Mucosa of descending colon (tissue), 3 donors: ENCODE measurements around the gene IL22RA2. TPM values are rescaled to one million over a fixed set of nuclear protein-coding genes. Genes with fewer than 3 reads are reported as not detected.

Source experiments
- ATAC-seq: fragments of 200-7000 bp; cut with Tn5 transposase; one replicate; pipeline ENCODE4 v1.9.1; 2020; ENCODE audit warnings: mild to moderate bottlenecking, moderate library complexity
- DNase-seq, 3 donors: peaks; one replicate each; pipeline ENCODE4 v3.0.0-alpha.2; 2020
- H3K36me3 ChIP-seq: fragments of 200-600 bp; one replicate; pipeline ENCODE4 v1.8.0; 2021; ENCODE audit warnings: low read depth, mild to moderate bottlenecking
- H3K4me1 ChIP-seq: fragments of 200-600 bp; one replicate; pipeline ENCODE4 v1.8.0; 2021; ENCODE audit warnings: low read depth, mild to moderate bottlenecking
- H3K4me3 ChIP-seq: fragments of 200-600 bp; one replicate; pipeline ENCODE4 v1.8.0; 2021; ENCODE audit warnings: mild to moderate bottlenecking
- H3K9me3 ChIP-seq: fragments of 200-600 bp; one replicate; pipeline ENCODE4 v1.8.0; 2021; ENCODE audit warnings: mild to moderate bottlenecking
- CTCF ChIP-seq: fragments of 200-600 bp; IDR thresholded peaks from one replicate; pipeline ENCODE4 v1.8.0; 2022; ENCODE audit warnings: antibody characterized with exemption, mild to moderate bottlenecking
- intact Hi-C, 2 donors: fragments of 100-400 bp; cut with DNase I in 1 of 2; cut with micrococcal nuclease in 1 of 2; formaldehyde crosslinking; loops; one replicate each; pipeline versions ENCODE4 v1.11.0 to v1.11.1; 2022; cut with DNase I, micrococcal nuclease
- long read RNA-seq, 2 donors: library from polyadenylated mRNA; unstranded; transcript quantifications; one replicate each; pipeline ENCODE4 v2.0.0, GENCODE V29; 2019 to 2021
- total RNA-seq, 3 donors: library from RNA; stranded (reverse); fragmentation: NEBNext Ultra II Directional in 2 of 3; extraction: Animal tissue kit (Norgen Biotek cat#: 25700) in 2 of 3; gene quantifications; one replicate each; pipeline versions ENCODE4 v1.2.1 to v1.2.4, GENCODE V29; 2021 to 2023
- donor health status: DM: no; HTN: no; CAD: no; lungs with moderate emphysema.
- donor health status: DM: no; HTN: no; CAD: no.
- donor health status: DM: no; HTN: yes; CAD: no.

The IL22RA2 gene, protein sequence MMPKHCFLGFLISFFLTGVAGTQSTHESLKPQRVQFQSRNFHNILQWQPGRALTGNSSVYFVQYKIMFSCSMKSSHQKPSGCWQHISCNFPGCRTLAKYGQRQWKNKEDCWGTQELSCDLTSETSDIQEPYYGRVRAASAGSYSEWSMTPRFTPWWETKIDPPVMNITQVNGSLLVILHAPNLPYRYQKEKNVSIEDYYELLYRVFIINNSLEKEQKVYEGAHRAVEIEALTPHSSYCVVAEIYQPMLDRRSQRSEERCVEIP
- not detected for total RNA-seq
- long read RNA-seq, donor 1: 0 reads
- long read RNA-seq, donor 2: 0 reads

GRCh38 chr6:137173501-137173900, at the start of gene IL22RA2:
IL22RA2 (minus strand) TSS chr6:137173644; CDS start chr6:137161749, 11,895 bp downstream.
- Histone ChIP-seq H3K36me3 (no peaks in the 10 kb centered on the region), H3K4me1 (no peaks in the 10 kb centered on the region), H3K4me3 (no peak within 1 kb of the TSS), H3K9me3 (no peaks in the 10 kb centered on the region)
- TF ChIP-seq CTCF: no peak
- intact Hi-C loops: no loop called here
- no peak for DNase-seq
- no peak for ATAC-seq

GRCh38 chr6:137222381-137222780, 48.9 kb upstream of the IL22RA2 start:
- H3K9me3 ChIP-seq: no peaks in the 10 kb centered on the region
- H3K4me1 ChIP-seq: peaks cover 13% of the 10 kb centered on the region
- no peak for DNase-seq
- no peak overlapping the region for H3K4me3 ChIP-seq
- TF ChIP-seq CTCF: no peak
- intact Hi-C loops: no loop called here
- ATAC-seq: no peak
- no peaks in the 10 kb centered on the region for H3K36me3 ChIP-seq

DNA sequence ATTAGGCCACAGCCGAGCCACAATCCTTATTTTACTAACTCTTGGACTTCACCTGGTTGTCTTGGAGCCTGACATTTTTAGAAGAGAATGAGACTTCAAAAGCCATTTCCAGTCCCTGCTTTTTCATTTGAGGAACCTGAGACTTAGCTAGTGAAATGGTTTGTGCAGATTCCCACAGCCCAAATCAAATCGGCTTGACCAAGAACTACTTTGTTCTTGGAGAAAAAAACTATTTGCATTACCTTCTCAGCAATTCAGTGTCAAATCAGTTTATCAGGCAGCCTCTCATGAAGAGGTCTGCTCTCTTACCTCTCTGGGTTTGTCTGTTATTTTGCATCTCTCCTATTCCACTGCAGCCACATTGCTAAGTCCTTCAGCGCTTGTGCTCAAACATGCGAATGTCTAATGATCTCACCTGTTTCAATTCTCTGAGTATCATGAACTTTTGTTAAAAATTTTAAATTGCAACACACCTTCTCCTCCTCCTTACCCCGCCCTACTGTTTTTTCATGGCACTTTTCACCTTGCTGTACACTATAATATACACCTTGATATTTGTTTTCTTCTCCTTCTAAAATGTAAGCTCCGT, 46.3 kb upstream of the IL22RA2 start:
- no peak overlapping the region for H3K4me3 ChIP-seq
- ATAC-seq (no peak), DNase-seq (no peak)
- H3K36me3 ChIP-seq: no peaks in the 10 kb centered on the region
- H3K9me3 ChIP-seq: no peaks in the 10 kb centered on the region
- no peak for TF ChIP-seq CTCF
- H3K4me1 ChIP-seq: peaks cover 22% of the 10 kb centered on the region
- intact Hi-C loops: no loop called here

DNA sequence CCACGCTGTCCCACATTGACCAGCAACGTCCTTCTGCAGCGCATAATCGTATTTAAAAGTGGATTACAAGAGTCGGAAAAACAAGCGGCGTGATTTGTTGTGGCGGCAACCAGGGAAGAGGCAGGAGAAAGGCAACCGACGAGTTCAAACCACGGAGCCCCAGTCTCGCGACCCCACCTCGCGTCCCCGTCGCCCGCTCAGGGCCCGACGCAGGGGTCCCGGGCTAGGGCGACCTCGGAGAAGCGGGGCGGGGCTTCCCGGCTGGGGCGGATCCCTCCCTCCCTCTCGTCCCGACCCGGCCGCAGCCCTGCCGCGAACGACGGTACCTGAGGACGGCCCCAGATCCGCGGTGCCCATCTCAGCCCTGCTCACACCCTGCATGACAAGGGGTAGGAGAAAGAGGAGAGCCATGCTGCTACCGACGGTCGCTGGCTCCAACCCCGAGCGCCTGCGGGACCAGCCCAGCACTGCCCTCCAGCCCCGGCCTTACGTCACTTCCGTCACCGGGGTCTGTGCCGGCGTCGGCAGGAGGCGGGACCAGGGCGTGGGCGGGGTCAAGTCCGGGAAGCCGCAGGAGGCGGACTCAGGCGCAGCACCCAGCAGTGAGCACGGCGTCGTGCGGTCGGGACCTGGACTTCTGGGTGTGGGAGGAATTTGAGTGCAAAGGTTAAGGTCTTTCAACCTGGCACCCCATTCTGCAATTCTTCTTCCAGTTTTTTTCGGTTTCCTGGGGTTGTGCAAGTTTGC, 45.6 kb upstream of the IL22RA2 start, which contains the start of gene IFNGR1:
Gene IFNGR1 (minus strand): TSS at position 469 of the 747 bp plus-strand sequence. CDS start 58 bp downstream, at position 411.
- H3K9me3 ChIP-seq: no peaks in the 10 kb centered on the region
- peak within 1 kb of the TSS; percentile 95 for H3K4me3 ChIP-seq
- peaks cover 22% of the 10 kb centered on the region for H3K4me1 ChIP-seq
- ATAC-seq (peak; percentile 95), DNase-seq (peak; percentile 98 to 99 (median 99))
- intact Hi-C loops: no loop called here
- H3K36me3 ChIP-seq: no peaks in the 10 kb centered on the region
- TF ChIP-seq CTCF: no peak

- Histone ChIP-seq H3K4me3 (peak overlapping the region; percentile 95), H3K4me1 (peaks cover 25% of the 10 kb centered on the region), H3K36me3 (no peaks in the 10 kb centered on the region), H3K9me3 (no peaks in the 10 kb centered on the region)
- peak; percentile 72 for ATAC-seq
- intact Hi-C loops: no loop called here
- no peak for TF ChIP-seq CTCF
- peak in 1 of 3 donors; percentile 62 for DNase-seq
Observed at GRCh38 chr6:137218473-137218916, 45.1 kb upstream of the IL22RA2 start.
